Parathyroid adenoma (tissue), 2 donors: ENCODE results near the gene ZNF385D.

ENCODE experiments used
- H2AFZ ChIP-seq: fragments of 300-600 bp; sonication (generic); one replicate; pipeline ENCODE4 v1.7.0; 2017; ENCODE audit warnings: antibody characterized with exemption, mild to moderate bottlenecking
- H3K27ac ChIP-seq: fragments of 300-600 bp; sonication (generic); one replicate; pipeline ENCODE4 v1.7.0; 2017
- H3K27me3 ChIP-seq: fragments of 300-600 bp; sonication (generic); one replicate; pipeline ENCODE4 v1.7.0; 2017; ENCODE audit warnings: low read length; ENCODE audit not compliant: control insufficient read depth, insufficient read depth
- H3K36me3 ChIP-seq: fragments of 300-600 bp; sonication (generic); one replicate; pipeline ENCODE4 v1.7.0; 2017; ENCODE audit warnings: low read length; ENCODE audit not compliant: control insufficient read depth, insufficient read depth
- H3K4me1 ChIP-seq: fragments of 300-600 bp; sonication (generic); one replicate; pipeline ENCODE4 v1.7.0; 2017; ENCODE audit warnings: control low read depth
- H3K4me2 ChIP-seq: fragments of 300-600 bp; sonication (generic); one replicate; pipeline ENCODE4 v1.7.0; 2017; ENCODE audit warnings: low read length
- H3K4me3 ChIP-seq: fragments of 300-600 bp; sonication (generic); one replicate; pipeline ENCODE4 v1.7.0; 2017; ENCODE audit warnings: low read depth, low read length
- H3K79me2 ChIP-seq: fragments of 300-600 bp; sonication (generic); one replicate; pipeline ENCODE4 v1.7.0; 2017; ENCODE audit warnings: control low read depth
- H3K9ac ChIP-seq: fragments of 300-600 bp; sonication (generic); one replicate; pipeline ENCODE4 v1.7.0; 2017; ENCODE audit warnings: mild to moderate bottlenecking
- H3K9me3 ChIP-seq: fragments of 300-600 bp; sonication (generic); one replicate; pipeline ENCODE4 v1.7.0; 2017; ENCODE audit warnings: low read length; ENCODE audit not compliant: control insufficient read depth
- CTCF ChIP-seq: fragments of 300-600 bp; sonication (generic); IDR thresholded peaks from one replicate; pipeline ENCODE4 v1.7.0; 2017; ENCODE audit warnings: antibody characterized with exemption, mild to moderate bottlenecking
- donor health status: primary hyperparathyroidism.

The ZNF385D gene

GRCh38 chr3:21673393-21673792, 77.6 kb downstream of the ZNF385D start:
- Histone ChIP-seq H3K4me3 (no peak overlapping the region), H3K4me1 (no peaks in the 10 kb centered on the region), H3K27me3 (no peaks in the 10 kb centered on the region), H2AFZ (no peak overlapping the region), H3K36me3 (no peaks in the 10 kb centered on the region), H3K9ac (no peak overlapping the region), H3K4me2 (no peak overlapping the region), H3K79me2 (no peaks in the 10 kb centered on the region), H3K9me3 (no peaks in the 10 kb centered on the region), H3K27ac (no peak overlapping the region)
- TF ChIP-seq CTCF, result no peak

GRCh38 chr3:21672303-21672702, 78.7 kb downstream of the ZNF385D start:
- no peaks in the 10 kb centered on the region for H3K4me1 ChIP-seq
- no peak for TF ChIP-seq CTCF

GRCh38 chr3:21670386-21670785, 80.6 kb downstream of the ZNF385D start:
- no peaks in the 10 kb centered on the region for H3K27me3 ChIP-seq
- no peak for TF ChIP-seq CTCF
- H3K9me3 ChIP-seq, result no peaks in the 10 kb centered on the region
- H2AFZ ChIP-seq, result no peak overlapping the region
- no peak overlapping the region for H3K9ac ChIP-seq
- H3K4me1 ChIP-seq, result no peaks in the 10 kb centered on the region
- no peaks in the 10 kb centered on the region for H3K36me3 ChIP-seq
- no peak overlapping the region for H3K4me3 ChIP-seq
- H3K27ac ChIP-seq, result no peak overlapping the region
- H3K4me2 ChIP-seq, result no peak overlapping the region
- no peaks in the 10 kb centered on the region for H3K79me2 ChIP-seq

More at GRCh38 chr3:21672303-21672702, 78.7 kb downstream of the ZNF385D start:
- Histone ChIP-seq H3K36me3 (no peaks in the 10 kb centered on the region), H3K9ac (no peak overlapping the region), H3K27ac (no peak overlapping the region), H3K9me3 (no peaks in the 10 kb centered on the region), H2AFZ (no peak overlapping the region), H3K4me3 (no peak overlapping the region), H3K27me3 (no peaks in the 10 kb centered on the region), H3K79me2 (no peaks in the 10 kb centered on the region), H3K4me2 (no peak overlapping the region)

GRCh38 chr3:21668012-21668411, 83.0 kb downstream of the ZNF385D start:
- no peaks in the 10 kb centered on the region for H3K79me2 ChIP-seq
- no peaks in the 10 kb centered on the region for H3K4me1 ChIP-seq
- no peak overlapping the region for H2AFZ ChIP-seq
- no peak overlapping the region for H3K9ac ChIP-seq
- no peak overlapping the region for H3K27ac ChIP-seq
- no peak for TF ChIP-seq CTCF
- H3K9me3 ChIP-seq, result no peaks in the 10 kb centered on the region
- no peak overlapping the region for H3K4me3 ChIP-seq
- H3K27me3 ChIP-seq, result no peaks in the 10 kb centered on the region
- H3K4me2 ChIP-seq, result no peak overlapping the region
- H3K36me3 ChIP-seq, result no peaks in the 10 kb centered on the region

GRCh38 chr3:21665444-21666100, 85.4 kb downstream of the ZNF385D start:
- no peaks in the 10 kb centered on the region for H3K9me3 ChIP-seq
- H3K36me3 ChIP-seq, result no peaks in the 10 kb centered on the region
- no peak overlapping the region for H3K9ac ChIP-seq
- H3K27ac ChIP-seq, result no peak overlapping the region
- no peak overlapping the region for H3K4me3 ChIP-seq
- H3K4me2 ChIP-seq, result no peak overlapping the region
- no peaks in the 10 kb centered on the region for H3K79me2 ChIP-seq
- no peak overlapping the region for H2AFZ ChIP-seq
- no peak for TF ChIP-seq CTCF
- no peaks in the 10 kb centered on the region for H3K4me1 ChIP-seq
- no peaks in the 10 kb centered on the region for H3K27me3 ChIP-seq
